HG03460 (cell line): Measurements from ENCODE around the gene SOCS3.

Experiments used
- ATAC-seq: cut with Tn5 transposase; IDR thresholded peaks from one replicate; pipeline ENCODE4 v1.9.1; 2021; ENCODE audit not compliant: unreplicated experiment

The SOCS3 gene

GRCh38 chr17:78359997-78360370 lies at the start of gene SOCS3:
Gene SOCS3, minus strand, starts transcription at chr17:78360077. Its CDS starts 982 bp downstream, at chr17:78359095.
- ATAC-seq, result peak; percentile 33

- no peak for ATAC-seq
Measured at GRCh38 chr17:78409191-78409928, 49.5 kb upstream of the SOCS3 start.

- ATAC-seq, result no peak
Measured at GRCh38 chr17:78408476-78409050, 48.7 kb upstream of the SOCS3 start.

- ATAC-seq, result no peak
Measured at GRCh38 chr17:78407387-78408000, 47.6 kb upstream of the SOCS3 start.

GRCh38 chr17:78406920-78407319 lies 47.0 kb upstream of the SOCS3 start:
- no peak for ATAC-seq

GRCh38 chr17:78406396-78406795 lies 46.5 kb upstream of the SOCS3 start:
- ATAC-seq, result no peak

- ATAC-seq, result no peak
Measured at GRCh38 chr17:78403822-78404221, 43.9 kb upstream of the SOCS3 start.

- no peak for ATAC-seq
Measured at GRCh38 chr17:78401891-78402290, 42.0 kb upstream of the SOCS3 start.

- ATAC-seq, result no peak
Measured at GRCh38 chr17:78401246-78401645, 41.4 kb upstream of the SOCS3 start.

GRCh38 chr17:78400581-78401240 lies 40.8 kb upstream of the SOCS3 start:
- no peak for ATAC-seq

GRCh38 chr17:78399693-78400144 lies 39.8 kb upstream of the SOCS3 start:
- no peak for ATAC-seq

- ATAC-seq, result no peak
Measured at GRCh38 chr17:78399028-78399692, 39.3 kb upstream of the SOCS3 start.

GRCh38 chr17:78398390-78398789 lies 38.5 kb upstream of the SOCS3 start:
- ATAC-seq, result no peak

- no peak for ATAC-seq
Measured at GRCh38 chr17:78397681-78398101, 37.8 kb upstream of the SOCS3 start.

- no peak for ATAC-seq
Measured at GRCh38 chr17:78396441-78397337, 36.8 kb upstream of the SOCS3 start.

- no peak for ATAC-seq
Measured at GRCh38 chr17:78395155-78395554, 35.3 kb upstream of the SOCS3 start.

GRCh38 chr17:78394209-78394608 lies 34.3 kb upstream of the SOCS3 start:
- no peak for ATAC-seq

GRCh38 chr17:78393575-78393974 lies 33.7 kb upstream of the SOCS3 start:
- ATAC-seq, result no peak

- no peak for ATAC-seq
Measured at GRCh38 chr17:78392295-78392694, 32.4 kb upstream of the SOCS3 start.

GRCh38 chr17:78391843-78392242 lies 32.0 kb upstream of the SOCS3 start:
- no peak for ATAC-seq
